H1 (cell line): ENCODE measurements around the gene DENND4B.

Experiments
- CTCF ChIP-seq, 3 experiments: IDR thresholded peaks; 1 replicate in 2 of 3; 2 replicates in 1 of 3; pipeline versions ENCODE4 v1.5.1 to v1.6.1; 2011; ENCODE audit warnings: low read length in 3 of 3, mild to moderate bottlenecking in 3 of 3, inconsistent platforms in 2 of 3, low read depth in 1 of 3, moderate library complexity in 1 of 3; ENCODE audit not compliant: insufficient read depth in 1 of 3; ENCODE audit errors: control extremely low read depth in 1 of 3
- E2F6 ChIP-seq: IDR thresholded peaks from 2 replicates; pipeline ENCODE4 v1.6.1; 2012; ENCODE audit warnings: inconsistent platforms
- EP300 ChIP-seq, 2 experiments: IDR thresholded peaks; 1 replicate in 1 of 2; 2 replicates in 1 of 2; pipeline ENCODE4 v1.6.1; 2011 to 2012; ENCODE audit warnings: low read depth in 2 of 2, low read length in 2 of 2, mild to moderate bottlenecking in 2 of 2, borderline replicate concordance in 1 of 2, inconsistent platforms in 1 of 2, moderate library complexity in 1 of 2
- EZH2 ChIP-seq: fragments of 200-600 bp; sonication (generic); IDR thresholded peaks from 2 replicates; pipeline ENCODE4 v1.7.1; 2012; ENCODE audit warnings: low read depth, mild to moderate bottlenecking, moderate library complexity, low read length, inconsistent platforms; ENCODE audit not compliant: severe bottlenecking
- GTF2F1 ChIP-seq: IDR thresholded peaks from 2 replicates; pipeline ENCODE4 v1.6.1; 2012; ENCODE audit warnings: low read depth, low read length, improper control_type of control experiment, borderline replicate concordance
- JUN ChIP-seq: IDR thresholded peaks from 2 replicates; pipeline ENCODE4 v1.6.1; 2011; ENCODE audit warnings: low read depth, mild to moderate bottlenecking, improper control_type of control experiment, low read length
- MAX ChIP-seq: IDR thresholded peaks from 2 replicates; pipeline ENCODE4 v1.6.1; 2012; ENCODE audit warnings: inconsistent platforms
- POLR2A ChIP-seq, 2 experiments: IDR thresholded peaks; 1 replicate in 1 of 2; 2 replicates in 1 of 2; pipeline ENCODE4 v1.6.1; 2011; ENCODE audit warnings: low read depth in 2 of 2, low read length in 2 of 2, mild to moderate bottlenecking in 2 of 2; ENCODE audit errors: control extremely low read depth in 1 of 2
- POLR2AphosphoS5 ChIP-seq: IDR thresholded peaks from 2 replicates; pipeline ENCODE4 v1.6.1; 2011; ENCODE audit warnings: low read depth, low read length
- RFX5 ChIP-seq: IDR thresholded peaks from 2 replicates; pipeline ENCODE4 v1.6.1; 2011; ENCODE audit warnings: low read depth, low read length, improper control_type of control experiment, borderline replicate concordance
- SUZ12 ChIP-seq: fragments of 200-600 bp; sonication (generic); IDR thresholded peaks from 2 replicates; pipeline ENCODE4 v1.6.1; 2012; ENCODE audit warnings: mild to moderate bottlenecking, inconsistent platforms, low read length, moderate library complexity, mixed read lengths
- YY1 ChIP-seq: IDR thresholded peaks from 2 replicates; pipeline ENCODE4 v1.6.1; 2011; ENCODE audit warnings: low read depth, mild to moderate bottlenecking, low read length
- ZNF274 ChIP-seq: IDR thresholded peaks from 2 replicates; pipeline ENCODE4 v1.7.0; 2012; ENCODE audit warnings: low read length, borderline replicate concordance; ENCODE audit errors: extremely low read depth

GRCh38 chr1:153899509-153899908 is 47.0 kb downstream of the DENND4B start:
- TF ChIP-seq CTCF (IDR thresholded peaks at IDR 0.05; ENCODE audit: control extremely low read depth in 1 of 3, insufficient read depth in 1 of 3, low read depth in 1 of 3, low read length in 3 of 3) (no peak), EZH2 (no peak), E2F6 (no peak), EP300 (IDR thresholded peaks at IDR 0.05; ENCODE audit: borderline replicate concordance in 1 of 2, low read depth in 2 of 2, low read length in 2 of 2) (no peak), POLR2A (IDR thresholded peaks at IDR 0.05; ENCODE audit: control extremely low read depth in 1 of 2, low read depth in 2 of 2, low read length in 2 of 2) (no peak), JUN (no peak), GTF2F1 (no peak), YY1 (no peak), ZNF274 (no peak), MAX (no peak), POLR2AphosphoS5 (no peak), RFX5 (no peak), SUZ12 (no peak)
